K562 (cell line): ENCODE data around the gene TLX2. TPM values are rescaled to one million over a fixed set of nuclear protein-coding genes. Genes with fewer than 3 reads are reported as not detected.

Source experiments
- ETV6 ChIP-seq, 3 experiments: fragments of 150-350 bp in 1 of 3; sonication (generic) in 1 of 3; formaldehyde crosslinking in 1 of 3; IDR thresholded peaks; 2 replicates each; pipeline versions ENCODE4 v1.6.1 to v1.8.0; 2014 to 2022; ENCODE audit warnings: borderline replicate concordance in 2 of 3, low read depth in 2 of 3, antibody characterized with exemption in 1 of 3, low read length in 1 of 3, mild to moderate bottlenecking in 1 of 3, missing genetic modification reagents in 1 of 3
- MYBL2 ChIP-seq, 2 experiments: fragments of 450-650 bp in 1 of 2; sonication (generic) in 1 of 2; formaldehyde crosslinking in 1 of 2; IDR thresholded peaks; 2 replicates each; pipeline versions ENCODE4 v1.6.1 to v1.8.1; 2017 to 2022; ENCODE audit warnings: borderline replicate concordance in 1 of 2, inconsistent platforms in 1 of 2, low read depth in 1 of 2, mild to moderate bottlenecking in 1 of 2, missing genetic modification reagents in 1 of 2, moderate library complexity in 1 of 2
- SMC3 ChIP-seq: conservative IDR thresholded peaks from 2 replicates; pipeline ENCODE4 v1.6.1; 2011; ENCODE audit warnings: low read depth, low read length, improper control_type of control experiment; ENCODE audit not compliant: insufficient read depth
- TCF7L2 ChIP-seq: fragments of 150-350 bp; IDR thresholded peaks from 2 replicates; pipeline ENCODE4 v1.6.1; 2016; ENCODE audit warnings: low read depth, mild to moderate bottlenecking, low read length, moderate library complexity
- WHSC1 ChIP-seq: IDR thresholded peaks from one replicate; pipeline ENCODE4 v1.6.1; 2012; ENCODE audit warnings: low read length, control low read depth, inconsistent platforms
- polyA plus RNA-seq, 8 experiments: library from polyadenylated mRNA; depleted of rRNA in 4 of 8; stranded (reverse) in 5 of 8; unstranded in 3 of 8; fragments of >200 nt; fragmentation: Nextera tagmentation in 2 of 8; fragmentation: Illumina TruSeq in 1 of 8; extraction: Ambion mirVana in 2 of 8; extraction: Trizol in 1 of 8; gene quantifications; 2 replicates each; pipeline versions ENCODE4 v1.2.1 to v1.2.3, GENCODE V29; 2011 to 2014; ENCODE audit warnings: inconsistent platforms in 1 of 8, missing spikeins in 1 of 8
- total RNA-seq, 7 experiments: library from RNA; depleted of rRNA in 6 of 7; stranded (reverse); fragments of >200 nt in 6 of 7; fragmentation: Illumina TruSeq in 2 of 7; extraction: Trizol in 2 of 7; gene quantifications; 2 replicates each; pipeline versions ENCODE4 v1.2.1 to v1.2.3, GENCODE V29; 2011 to 2021; ENCODE audit warnings: low replicate concordance in 1 of 7
- TF ChIP-seq, protein P1 (sequence below): fragments of 200-600 bp; sonication (generic); IDR thresholded peaks from one replicate; pipeline ENCODE4 v1.6.1; 2012; ENCODE audit warnings: mild to moderate bottlenecking, low read depth, low read length, inconsistent platforms
- TF ChIP-seq, protein P2 (sequence below): IDR thresholded peaks from 2 replicates; pipeline ENCODE4 v1.6.1; 2012; ENCODE audit warnings: low read depth, low read length, improper control_type of control experiment, borderline replicate concordance

TLX2 gene
- total and polyA plus RNA-seq, 9 of the 15 experiments (the other 6 are each of a cell fraction or from before 2014, with no cell fraction given): not detected

DNA sequence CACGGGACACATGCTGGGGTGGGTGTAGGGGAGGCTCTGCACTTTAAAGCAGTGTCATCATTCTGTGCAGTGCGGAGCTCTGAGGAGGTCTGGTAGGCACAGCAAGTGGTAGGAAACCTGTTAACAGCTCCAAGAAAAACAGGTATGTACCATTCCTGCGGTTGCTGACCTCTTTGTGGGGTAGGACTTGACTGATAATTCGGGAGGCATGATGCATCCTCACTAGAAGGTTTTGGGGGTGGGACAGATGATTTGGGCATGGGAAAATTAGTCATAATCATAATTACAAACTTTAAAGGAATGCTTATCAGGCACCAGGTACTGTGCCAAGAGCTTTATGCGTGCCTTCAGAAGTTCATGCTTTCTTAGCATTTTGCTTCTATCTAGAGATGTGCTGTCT lies 50.0 kb downstream of the TLX2 start (continued):
- TF ChIP-seq, protein P1, sequence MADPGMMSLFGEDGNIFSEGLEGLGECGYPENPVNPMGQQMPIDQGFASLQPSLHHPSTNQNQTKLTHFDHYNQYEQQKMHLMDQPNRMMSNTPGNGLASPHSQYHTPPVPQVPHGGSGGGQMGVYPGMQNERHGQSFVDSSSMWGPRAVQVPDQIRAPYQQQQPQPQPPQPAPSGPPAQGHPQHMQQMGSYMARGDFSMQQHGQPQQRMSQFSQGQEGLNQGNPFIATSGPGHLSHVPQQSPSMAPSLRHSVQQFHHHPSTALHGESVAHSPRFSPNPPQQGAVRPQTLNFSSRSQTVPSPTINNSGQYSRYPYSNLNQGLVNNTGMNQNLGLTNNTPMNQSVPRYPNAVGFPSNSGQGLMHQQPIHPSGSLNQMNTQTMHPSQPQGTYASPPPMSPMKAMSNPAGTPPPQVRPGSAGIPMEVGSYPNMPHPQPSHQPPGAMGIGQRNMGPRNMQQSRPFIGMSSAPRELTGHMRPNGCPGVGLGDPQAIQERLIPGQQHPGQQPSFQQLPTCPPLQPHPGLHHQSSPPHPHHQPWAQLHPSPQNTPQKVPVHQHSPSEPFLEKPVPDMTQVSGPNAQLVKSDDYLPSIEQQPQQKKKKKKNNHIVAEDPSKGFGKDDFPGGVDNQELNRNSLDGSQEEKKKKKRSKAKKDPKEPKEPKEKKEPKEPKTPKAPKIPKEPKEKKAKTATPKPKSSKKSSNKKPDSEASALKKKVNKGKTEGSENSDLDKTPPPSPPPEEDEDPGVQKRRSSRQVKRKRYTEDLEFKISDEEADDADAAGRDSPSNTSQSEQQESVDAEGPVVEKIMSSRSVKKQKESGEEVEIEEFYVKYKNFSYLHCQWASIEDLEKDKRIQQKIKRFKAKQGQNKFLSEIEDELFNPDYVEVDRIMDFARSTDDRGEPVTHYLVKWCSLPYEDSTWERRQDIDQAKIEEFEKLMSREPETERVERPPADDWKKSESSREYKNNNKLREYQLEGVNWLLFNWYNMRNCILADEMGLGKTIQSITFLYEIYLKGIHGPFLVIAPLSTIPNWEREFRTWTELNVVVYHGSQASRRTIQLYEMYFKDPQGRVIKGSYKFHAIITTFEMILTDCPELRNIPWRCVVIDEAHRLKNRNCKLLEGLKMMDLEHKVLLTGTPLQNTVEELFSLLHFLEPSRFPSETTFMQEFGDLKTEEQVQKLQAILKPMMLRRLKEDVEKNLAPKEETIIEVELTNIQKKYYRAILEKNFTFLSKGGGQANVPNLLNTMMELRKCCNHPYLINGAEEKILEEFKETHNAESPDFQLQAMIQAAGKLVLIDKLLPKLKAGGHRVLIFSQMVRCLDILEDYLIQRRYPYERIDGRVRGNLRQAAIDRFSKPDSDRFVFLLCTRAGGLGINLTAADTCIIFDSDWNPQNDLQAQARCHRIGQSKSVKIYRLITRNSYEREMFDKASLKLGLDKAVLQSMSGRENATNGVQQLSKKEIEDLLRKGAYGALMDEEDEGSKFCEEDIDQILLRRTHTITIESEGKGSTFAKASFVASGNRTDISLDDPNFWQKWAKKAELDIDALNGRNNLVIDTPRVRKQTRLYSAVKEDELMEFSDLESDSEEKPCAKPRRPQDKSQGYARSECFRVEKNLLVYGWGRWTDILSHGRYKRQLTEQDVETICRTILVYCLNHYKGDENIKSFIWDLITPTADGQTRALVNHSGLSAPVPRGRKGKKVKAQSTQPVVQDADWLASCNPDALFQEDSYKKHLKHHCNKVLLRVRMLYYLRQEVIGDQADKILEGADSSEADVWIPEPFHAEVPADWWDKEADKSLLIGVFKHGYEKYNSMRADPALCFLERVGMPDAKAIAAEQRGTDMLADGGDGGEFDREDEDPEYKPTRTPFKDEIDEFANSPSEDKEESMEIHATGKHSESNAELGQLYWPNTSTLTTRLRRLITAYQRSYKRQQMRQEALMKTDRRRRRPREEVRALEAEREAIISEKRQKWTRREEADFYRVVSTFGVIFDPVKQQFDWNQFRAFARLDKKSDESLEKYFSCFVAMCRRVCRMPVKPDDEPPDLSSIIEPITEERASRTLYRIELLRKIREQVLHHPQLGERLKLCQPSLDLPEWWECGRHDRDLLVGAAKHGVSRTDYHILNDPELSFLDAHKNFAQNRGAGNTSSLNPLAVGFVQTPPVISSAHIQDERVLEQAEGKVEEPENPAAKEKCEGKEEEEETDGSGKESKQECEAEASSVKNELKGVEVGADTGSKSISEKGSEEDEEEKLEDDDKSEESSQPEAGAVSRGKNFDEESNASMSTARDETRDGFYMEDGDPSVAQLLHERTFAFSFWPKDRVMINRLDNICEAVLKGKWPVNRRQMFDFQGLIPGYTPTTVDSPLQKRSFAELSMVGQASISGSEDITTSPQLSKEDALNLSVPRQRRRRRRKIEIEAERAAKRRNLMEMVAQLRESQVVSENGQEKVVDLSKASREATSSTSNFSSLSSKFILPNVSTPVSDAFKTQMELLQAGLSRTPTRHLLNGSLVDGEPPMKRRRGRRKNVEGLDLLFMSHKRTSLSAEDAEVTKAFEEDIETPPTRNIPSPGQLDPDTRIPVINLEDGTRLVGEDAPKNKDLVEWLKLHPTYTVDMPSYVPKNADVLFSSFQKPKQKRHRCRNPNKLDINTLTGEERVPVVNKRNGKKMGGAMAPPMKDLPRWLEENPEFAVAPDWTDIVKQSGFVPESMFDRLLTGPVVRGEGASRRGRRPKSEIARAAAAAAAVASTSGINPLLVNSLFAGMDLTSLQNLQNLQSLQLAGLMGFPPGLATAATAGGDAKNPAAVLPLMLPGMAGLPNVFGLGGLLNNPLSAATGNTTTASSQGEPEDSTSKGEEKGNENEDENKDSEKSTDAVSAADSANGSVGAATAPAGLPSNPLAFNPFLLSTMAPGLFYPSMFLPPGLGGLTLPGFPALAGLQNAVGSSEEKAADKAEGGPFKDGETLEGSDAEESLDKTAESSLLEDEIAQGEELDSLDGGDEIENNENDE: no peak
- no peak for TF ChIP-seq WHSC1
- TF ChIP-seq, protein P2, sequence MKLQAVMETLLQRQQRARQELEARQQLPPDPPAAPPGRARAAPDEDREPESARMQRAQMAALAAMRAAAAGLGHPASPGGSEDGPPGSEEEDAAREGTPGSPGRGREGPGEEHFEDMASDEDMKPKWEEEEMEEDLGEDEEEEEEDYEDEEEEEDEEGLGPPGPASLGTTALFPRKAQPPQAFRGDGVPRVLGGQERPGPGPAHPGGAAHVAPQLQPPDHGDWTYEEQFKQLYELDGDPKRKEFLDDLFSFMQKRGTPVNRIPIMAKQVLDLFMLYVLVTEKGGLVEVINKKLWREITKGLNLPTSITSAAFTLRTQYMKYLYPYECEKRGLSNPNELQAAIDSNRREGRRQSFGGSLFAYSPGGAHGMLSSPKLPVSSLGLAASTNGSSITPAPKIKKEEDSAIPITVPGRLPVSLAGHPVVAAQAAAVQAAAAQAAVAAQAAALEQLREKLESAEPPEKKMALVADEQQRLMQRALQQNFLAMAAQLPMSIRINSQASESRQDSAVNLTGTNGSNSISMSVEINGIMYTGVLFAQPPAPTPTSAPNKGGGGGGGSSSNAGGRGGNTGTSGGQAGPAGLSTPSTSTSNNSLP: no peak
- no peak for TF ChIP-seq ETV6 (IDR thresholded peaks at IDR 0.05; ENCODE audit: borderline replicate concordance in 1 of 2, low read depth in 2 of 2, low read length in 1 of 2)
- no peak for TF ChIP-seq ETV6 (CRISPR knock-in tag; IDR thresholded peaks at IDR 0.05; ENCODE audit: borderline replicate concordance)
- TF ChIP-seq MYBL2 (IDR thresholded peaks at IDR 0.05; ENCODE audit: low read depth): no peak
- TF ChIP-seq MYBL2 (CRISPR knock-in tag; IDR thresholded peaks at IDR 0.05; ENCODE audit: borderline replicate concordance): no peak
- TF ChIP-seq SMC3: no peak
- TF ChIP-seq TCF7L2: no peak
- TF ChIP-seq, all 486 proteins: peak for 0
